K562 (cell line): Measurements from ENCODE around the gene TBRG1. TPM values are rescaled to one million over a fixed set of nuclear protein-coding genes. Genes with fewer than 3 reads are reported as not detected.

Source experiments
- ATAC-seq: fragments of 200-7000 bp; cut with Tn5 transposase; 3 replicates; pipeline ENCODE4 v1.9.1; 2020; ENCODE audit warnings: moderate library complexity
- BruUV-seq: library from RNA; stranded (reverse); fragments of 400-500 nt; replicated peaks from 2 replicates; lab custom pipeline; 2021; lab: Mats Ljungman, UMichigan
- CTCF ChIA-PET: fragments of 300-600 bp; formaldehyde crosslinking; extraction: SDS; loops from one replicate; lab custom pipeline; 2021; ENCODE audit warnings: low intra/inter-chr PET ratio; lab: Yijun Ruan, JAX
- POLR2A ChIA-PET: fragments of 300-600, 350-650 bp; sonication (Branson Sonifier 250); formaldehyde crosslinking; extraction: SDS; loops from one replicate; lab custom pipeline; 2021; ENCODE audit warnings: antibody characterized with exemption, inconsistent platforms; lab: Yijun Ruan, JAX
- DNase-seq, 4 experiments: peaks; one replicate each; pipeline versions ENCODE4 v3.0.0 to v3.0.0-alpha.2; 2011 to 2018; ENCODE audit warnings: low spot score in 3 of 4, mixed read lengths in 3 of 4; ENCODE audit errors: extremely low read depth in 1 of 4
- FAIRE-seq: peaks from 2 replicates; lab custom pipeline; 2011; peaks lifted over from hg19 to GRCh38; lab: Jason Lieb, UNC
- H2AFZ ChIP-seq: 2 replicates; pipeline ENCODE4 v1.6.0; 2011; ENCODE audit warnings: low read depth, low read length, control low read depth, inconsistent platforms
- H3K27ac ChIP-seq: fragments of 200-600 bp; 3 replicates; pipeline ENCODE4 v1.8.0; 2011; ENCODE audit warnings: low read depth, mild to moderate bottlenecking, control low read depth, inconsistent platforms, low read length, moderate library complexity, mixed read lengths; ENCODE audit errors: extremely low read depth
- H3K27me3 ChIP-seq, 2 experiments: fragments of 300-600 bp in 1 of 2; 2 replicates in 1 of 2; 3 replicates in 1 of 2; pipeline versions ENCODE4 v1.6.0 to v1.8.0; 2011; ENCODE audit warnings: inconsistent platforms in 2 of 2, low read length in 2 of 2, mild to moderate bottlenecking in 1 of 2, mixed read lengths in 1 of 2, moderate library complexity in 1 of 2; ENCODE audit not compliant: control insufficient read depth in 2 of 2, insufficient read depth in 2 of 2
- H3K36me3 ChIP-seq: fragments of 300-600 bp; 3 replicates; pipeline ENCODE4 v1.8.0; 2011; ENCODE audit warnings: mild to moderate bottlenecking, low read length, inconsistent platforms; ENCODE audit not compliant: control insufficient read depth, insufficient read depth
- H3K4me1 ChIP-seq, 2 experiments: fragments of 200-600 bp in 1 of 2; replicated peaks in 1 of 2; 2 replicates in 1 of 2; 3 replicates in 1 of 2; pipeline versions ENCODE4 v1.5.1 to v1.8.0; 2011; ENCODE audit warnings: inconsistent platforms in 2 of 2, low read length in 2 of 2, mild to moderate bottlenecking in 1 of 2, mixed read lengths in 1 of 2, moderate library complexity in 1 of 2; ENCODE audit not compliant: control insufficient read depth in 2 of 2, insufficient read depth in 2 of 2
- H3K4me2 ChIP-seq: 2 replicates; pipeline ENCODE4 v1.6.1; 2011; ENCODE audit warnings: low read length, control low read depth, inconsistent platforms, mixed read lengths; ENCODE audit not compliant: insufficient read depth
- H3K4me3 ChIP-seq: fragments of 200-600 bp; sonication (generic), shearing (Covaris generic); 2 replicates; pipeline ENCODE4 v1.5.1; 2016; ENCODE audit warnings: control low read depth, inconsistent platforms
- H3K79me2 ChIP-seq: fragments of 200-600 bp; 3 replicates; pipeline ENCODE4 v1.8.0; 2011; ENCODE audit warnings: low read length, inconsistent platforms; ENCODE audit not compliant: control insufficient read depth, insufficient read depth
- H3K9ac ChIP-seq, 2 experiments: 2 replicates each; pipeline versions ENCODE4 v1.6.0 to v1.6.1; 2011; ENCODE audit warnings: low read depth in 2 of 2, low read length in 2 of 2, control low read depth in 1 of 2, inconsistent platforms in 1 of 2, mild to moderate bottlenecking in 1 of 2, mixed read lengths in 1 of 2; ENCODE audit not compliant: insufficient read depth in 1 of 2
- H3K9me1 ChIP-seq: one replicate; pipeline ENCODE4 v1.6.0; 2011; ENCODE audit warnings: inconsistent platforms, mild to moderate bottlenecking, low read length, moderate library complexity; ENCODE audit not compliant: control insufficient read depth, insufficient read depth
- H3K9me3 ChIP-seq: replicated peaks from 2 replicates; pipeline ENCODE4 v1.5.1; 2011; ENCODE audit warnings: low read depth, low read length, inconsistent platforms; ENCODE audit not compliant: control insufficient read depth, insufficient read depth
- H4K20me1 ChIP-seq: replicated peaks from 2 replicates; pipeline ENCODE4 v1.6.1; 2011; ENCODE audit warnings: low read length, inconsistent platforms, mixed read lengths; ENCODE audit not compliant: control insufficient read depth, insufficient read depth
- CCNT2 ChIP-seq: IDR thresholded peaks from 2 replicates; pipeline ENCODE4 v1.6.1; 2011; ENCODE audit warnings: borderline replicate concordance, low read depth, mild to moderate bottlenecking, moderate library complexity, mixed read lengths, low read length; ENCODE audit not compliant: insufficient read length; ENCODE audit errors: extremely low read depth
- ESRRA ChIP-seq: fragments of 450-650 bp; IDR thresholded peaks from 2 replicates; pipeline ENCODE4 v1.6.1; 2014; ENCODE audit warnings: low read depth, mild to moderate bottlenecking, moderate library complexity, borderline replicate concordance
- FUS ChIP-seq: fragments of 200-400 bp; formaldehyde crosslinking; optimal IDR thresholded peaks from 2 replicates; pipeline ENCODE3; 2017; ENCODE audit warnings: low read depth, low read length
- MEIS2 ChIP-seq: fragments of 450-650 bp; IDR thresholded peaks from 2 replicates; pipeline ENCODE4 v1.6.1; 2014; ENCODE audit warnings: mild to moderate bottlenecking; ENCODE audit not compliant: partially characterized antibody
- NFE2 ChIP-seq: IDR thresholded peaks from 2 replicates; pipeline ENCODE4 v1.6.1; 2014; ENCODE audit warnings: antibody characterized with exemption, low read depth
- POLR2A ChIP-seq: fragments of 450-650 bp; conservative IDR thresholded peaks from 2 replicates; pipeline ENCODE4 v1.6.1; 2016
- POLR2H ChIP-seq: IDR thresholded peaks from 2 replicates; pipeline ENCODE4 v1.6.1; 2016; ENCODE audit warnings: missing genetic modification characterization, low read depth, mild to moderate bottlenecking, control low read depth, missing compliant biosample characterization, moderate library complexity
- SP1 ChIP-seq: sonication (generic); formaldehyde crosslinking; IDR thresholded peaks from 2 replicates; pipeline ENCODE4 v1.8.1; 2022; ENCODE audit warnings: mild to moderate bottlenecking, missing genetic modification reagents
- XRCC3 ChIP-seq: fragments of 450-650 bp; IDR thresholded peaks from 2 replicates; pipeline ENCODE4 v1.6.1; 2017; ENCODE audit warnings: mild to moderate bottlenecking, moderate library complexity
- ZNF175 ChIP-seq: fragments of 200-800 bp; sonication (Bioruptor generic); IDR thresholded peaks from 2 replicates; pipeline ENCODE4 v1.6.1; 2016; ENCODE audit warnings: low read depth, mild to moderate bottlenecking, missing genetic modification characterization, missing compliant biosample characterization
- ZNF24 ChIP-seq: fragments of 450-650 bp; IDR thresholded peaks from 2 replicates; pipeline ENCODE4 v1.6.1; 2016
- ZNF589 ChIP-seq: fragments of 200-800 bp; sonication (Bioruptor generic); IDR thresholded peaks from 2 replicates; pipeline ENCODE4 v1.6.1; 2016; ENCODE audit warnings: low read depth, missing genetic modification characterization, missing compliant biosample characterization
- ZSCAN32 ChIP-seq: fragments of 450-650 bp; formaldehyde crosslinking; IDR thresholded peaks from 2 replicates; pipeline ENCODE4 v1.4.0; 2020; ENCODE audit warnings: mild to moderate bottlenecking, moderate library complexity
- WGBS: fragments of 100-300 bp; shearing (Covaris generic); methylation state at CpG from one replicate; pipeline ENCODE4 v1.1.6; 2016; ENCODE audit warnings: low coverage, mixed read lengths; ENCODE audit not compliant: insufficient coverage; ENCODE audit errors: missing lambda C conversion rate; 5-methylcytosine and 5-hydroxymethylcytosine counted together
- in situ Hi-C: fragments of 300-500 bp; cut with MboI; formaldehyde crosslinking; loops from 4 replicates; pipeline ENCODE4 v1.15.0; 2018; ENCODE audit warnings: inconsistent platforms, mixed read lengths
- intact Hi-C: fragments of 100-400 bp; cut with micrococcal nuclease; formaldehyde crosslinking; loops from 2 replicates; pipeline ENCODE4 v1.14.2; 2022
- polyA plus RNA-seq, 8 experiments: library from polyadenylated mRNA; depleted of rRNA in 4 of 8; stranded (reverse) in 5 of 8; unstranded in 3 of 8; fragments of >200 nt; fragmentation: Nextera tagmentation in 2 of 8; fragmentation: Illumina TruSeq in 1 of 8; extraction: Ambion mirVana in 2 of 8; extraction: Trizol in 1 of 8; gene quantifications; 2 replicates each; pipeline versions ENCODE4 v1.2.1 to v1.2.3, GENCODE V29; 2011 to 2014; ENCODE audit warnings: inconsistent platforms in 1 of 8, missing spikeins in 1 of 8
- total RNA-seq, 7 experiments: library from RNA; depleted of rRNA in 6 of 7; stranded (reverse); fragments of >200 nt in 6 of 7; fragmentation: Illumina TruSeq in 2 of 7; extraction: Trizol in 2 of 7; gene quantifications; 2 replicates each; pipeline versions ENCODE4 v1.2.1 to v1.2.3, GENCODE V29; 2011 to 2021; ENCODE audit warnings: low replicate concordance in 1 of 7
- TF ChIP-seq, protein P1 (sequence below): fragments of 450-650 bp; IDR thresholded peaks from 2 replicates; pipeline ENCODE4 v1.6.1; 2016
- TF ChIP-seq, protein P2 (sequence below), 2 experiments: IDR thresholded peaks in 1 of 2; conservative IDR thresholded peaks in 1 of 2; 2 replicates each; pipeline ENCODE4 v1.6.1; 2016; ENCODE audit warnings: low read depth in 2 of 2, mild to moderate bottlenecking in 1 of 2, missing compliant biosample characterization in 1 of 2, missing genetic modification characterization in 1 of 2, moderate library complexity in 1 of 2
- TF ChIP-seq, protein P3 (sequence below): sonication (generic); IDR thresholded peaks from 2 replicates; pipeline ENCODE4 v1.6.1; 2016
- TF ChIP-seq, protein P4 (sequence below): sonication (generic); formaldehyde crosslinking; IDR thresholded peaks from 2 replicates; pipeline ENCODE4 v1.8.0; 2023; ENCODE audit warnings: mild to moderate bottlenecking, missing genetic modification reagents

TBRG1 gene
- total and polyA plus RNA-seq, 9 of the 15 experiments (the other 6 are each of a cell fraction or from before 2014, with no cell fraction given) = 8.7 to 30.0 (median 20.2) TPM

DNA sequence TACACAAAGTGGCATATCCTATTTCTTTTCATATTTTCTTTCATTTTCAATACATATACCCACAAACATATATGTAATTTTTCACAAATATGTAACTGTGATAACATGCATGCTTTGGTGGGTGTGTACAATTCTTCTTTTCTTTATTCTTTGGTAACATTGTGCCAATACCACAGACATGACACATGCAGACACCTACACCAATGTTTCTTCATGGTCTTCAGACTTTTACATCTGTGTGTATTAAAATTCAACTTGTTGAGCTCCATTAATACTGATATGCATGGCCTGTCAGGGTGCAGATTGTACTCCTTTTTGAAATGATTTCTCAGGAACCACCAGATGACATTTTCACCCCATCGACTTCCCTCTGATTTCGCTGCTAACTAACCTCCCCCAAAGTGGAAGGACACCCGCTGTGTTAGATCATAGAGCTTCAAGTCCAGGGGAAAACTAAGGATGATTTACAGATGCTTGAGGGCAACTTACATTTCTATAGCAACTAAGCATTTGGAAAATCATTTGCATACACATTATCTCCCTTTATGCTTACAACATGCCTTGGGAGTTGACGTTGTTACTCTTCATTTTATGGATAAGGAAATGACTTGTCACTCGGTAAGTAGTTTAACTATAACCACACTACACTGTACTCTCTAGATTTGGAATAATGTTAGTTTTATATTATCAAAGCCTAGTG, 21.9 kb upstream of the TBRG1 start:
- Histone ChIP-seq H3K9me1 (no peaks in the 10 kb centered on the region), H2AFZ (no peak overlapping the region), H3K79me2 (no peaks in the 10 kb centered on the region), H3K27me3 (no peaks in the 10 kb centered on the region), H3K4me3 (no peak overlapping the region), H3K27ac (no peak overlapping the region), H3K9ac (no peak overlapping the region), H3K36me3 (no peaks in the 10 kb centered on the region), H3K9me3 (no peaks in the 10 kb centered on the region), H4K20me1 (no peaks in the 10 kb centered on the region), H3K4me1 (no peaks in the 10 kb centered on the region; a peak in 1 of 5 replicates), H3K4me2 (no peak overlapping the region)
- CTCF ChIA-PET = no interaction called here
- WGBS = 1% methylated on average over 5 of the region's 5 CpGs
- FAIRE-seq (no peak), ATAC-seq (no peak), DNase-seq (no peak)
- POLR2A ChIA-PET = interaction anchor here (0.7 to 1.0 kb wide), 3 partner anchors 48 to 161 kb away, joined by 3 to 4 read pairs (median 3); no protein-coding TSS in a partner anchor
- BruUV-seq = no TSS peak
- intact Hi-C loops = no loop called here
- in situ Hi-C loops = no loop called here
- TF ChIP-seq CCNT2 (no peak), MEIS2 (peak; percentile 19), ESRRA (no peak), ZNF24 (no peak), ZNF589 (no peak), FUS (no peak), SP1 (CRISPR knock-in tag) (no peak), ZNF175 (0 out of 2 replicates have a peak, but pooled peaks have one; percentile 34), POLR2H (tag) (no peak), XRCC3 (no peak), NFE2 (no peak), ZSCAN32 (CRISPR knock-in tag) (no peak), POLR2A (no peak)
- TF ChIP-seq, protein P1, sequence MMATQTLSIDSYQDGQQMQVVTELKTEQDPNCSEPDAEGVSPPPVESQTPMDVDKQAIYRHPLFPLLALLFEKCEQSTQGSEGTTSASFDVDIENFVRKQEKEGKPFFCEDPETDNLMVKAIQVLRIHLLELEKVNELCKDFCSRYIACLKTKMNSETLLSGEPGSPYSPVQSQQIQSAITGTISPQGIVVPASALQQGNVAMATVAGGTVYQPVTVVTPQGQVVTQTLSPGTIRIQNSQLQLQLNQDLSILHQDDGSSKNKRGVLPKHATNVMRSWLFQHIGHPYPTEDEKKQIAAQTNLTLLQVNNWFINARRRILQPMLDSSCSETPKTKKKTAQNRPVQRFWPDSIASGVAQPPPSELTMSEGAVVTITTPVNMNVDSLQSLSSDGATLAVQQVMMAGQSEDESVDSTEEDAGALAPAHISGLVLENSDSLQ = 0 out of 2 replicates have a peak, but pooled peaks have one; percentile 6
- TF ChIP-seq, protein P2, sequence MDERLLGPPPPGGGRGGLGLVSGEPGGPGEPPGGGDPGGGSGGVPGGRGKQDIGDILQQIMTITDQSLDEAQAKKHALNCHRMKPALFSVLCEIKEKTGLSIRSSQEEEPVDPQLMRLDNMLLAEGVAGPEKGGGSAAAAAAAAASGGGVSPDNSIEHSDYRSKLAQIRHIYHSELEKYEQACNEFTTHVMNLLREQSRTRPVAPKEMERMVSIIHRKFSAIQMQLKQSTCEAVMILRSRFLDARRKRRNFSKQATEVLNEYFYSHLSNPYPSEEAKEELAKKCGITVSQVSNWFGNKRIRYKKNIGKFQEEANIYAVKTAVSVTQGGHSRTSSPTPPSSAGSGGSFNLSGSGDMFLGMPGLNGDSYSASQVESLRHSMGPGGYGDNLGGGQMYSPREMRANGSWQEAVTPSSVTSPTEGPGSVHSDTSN (CRISPR knock-in tag; IDR thresholded peaks at IDR 0.05; ENCODE audit: low read depth) = no peak
- TF ChIP-seq, protein P2 (tag; conservative IDR thresholded peaks at IDR 0.05; ENCODE audit: low read depth) = peak; percentile 74
- TF ChIP-seq, protein P3, sequence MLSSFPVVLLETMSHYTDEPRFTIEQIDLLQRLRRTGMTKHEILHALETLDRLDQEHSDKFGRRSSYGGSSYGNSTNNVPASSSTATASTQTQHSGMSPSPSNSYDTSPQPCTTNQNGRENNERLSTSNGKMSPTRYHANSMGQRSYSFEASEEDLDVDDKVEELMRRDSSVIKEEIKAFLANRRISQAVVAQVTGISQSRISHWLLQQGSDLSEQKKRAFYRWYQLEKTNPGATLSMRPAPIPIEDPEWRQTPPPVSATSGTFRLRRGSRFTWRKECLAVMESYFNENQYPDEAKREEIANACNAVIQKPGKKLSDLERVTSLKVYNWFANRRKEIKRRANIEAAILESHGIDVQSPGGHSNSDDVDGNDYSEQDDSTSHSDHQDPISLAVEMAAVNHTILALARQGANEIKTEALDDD = peak; percentile 72
- TF ChIP-seq, protein P4, sequence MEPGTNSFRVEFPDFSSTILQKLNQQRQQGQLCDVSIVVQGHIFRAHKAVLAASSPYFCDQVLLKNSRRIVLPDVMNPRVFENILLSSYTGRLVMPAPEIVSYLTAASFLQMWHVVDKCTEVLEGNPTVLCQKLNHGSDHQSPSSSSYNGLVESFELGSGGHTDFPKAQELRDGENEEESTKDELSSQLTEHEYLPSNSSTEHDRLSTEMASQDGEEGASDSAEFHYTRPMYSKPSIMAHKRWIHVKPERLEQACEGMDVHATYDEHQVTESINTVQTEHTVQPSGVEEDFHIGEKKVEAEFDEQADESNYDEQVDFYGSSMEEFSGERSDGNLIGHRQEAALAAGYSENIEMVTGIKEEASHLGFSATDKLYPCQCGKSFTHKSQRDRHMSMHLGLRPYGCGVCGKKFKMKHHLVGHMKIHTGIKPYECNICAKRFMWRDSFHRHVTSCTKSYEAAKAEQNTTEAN (CRISPR knock-in tag) = no peak
